Measurements from ENCODE around the gene NUP214. TPM values are rescaled to one million over a fixed set of nuclear protein-coding genes. Genes with fewer than 3 reads are reported as not detected.
"Not testable (repeated sequence)": the region's sequence is repeated elsewhere in the genome, so short reads cannot be mapped to it uniquely, and the experiment has no call there.

NUP214 gene
- total and polyA plus RNA-seq, 7 donors, result 11.8 to 28.1 (median 20.1) TPM

- Histone ChIP-seq H3K4me1 (no peaks in the 10 kb centered on the region), H3K4me3 (no peak overlapping the region), H3K27ac (no peak overlapping the region), H3K9me3 (no peaks in the 10 kb centered on the region), H3K36me3 (ENCODE audit: insufficient read depth in 1 of 2, low read depth in 1 of 2) (no peaks in the 10 kb centered on the region), H3K27me3 (ENCODE audit: insufficient read depth in 3 of 3, low read length in 2 of 3) (peaks cover 0 to 52% (median 15%) of the 10 kb centered on the region in 3 donors)
- intact Hi-C loops (cut with DNase I), result no loop called here
- no peak for TF ChIP-seq CTCF (IDR thresholded peaks at IDR 0.05)
- ATAC-seq, result no peak
- no peak for DNase-seq
- WGBS, 3 donors, result 72 to 87% (median 77%) methylated on average over 8 of the region's 8 CpGs
Measured at GRCh38 chr9:131099102-131099606, 26.2 kb upstream of the NUP214 start.

GRCh38 chr9:131099845-131100244 is 25.5 kb upstream of the NUP214 start:
- H3K36me3 ChIP-seq (ENCODE audit: insufficient read depth in 1 of 2, low read depth in 1 of 2); H3K4me3 ChIP-seq; intact Hi-C loops (cut with DNase I); H3K9me3 ChIP-seq; DNase-seq; ATAC-seq; H3K4me1 ChIP-seq; H3K27ac ChIP-seq: not testable (repeated sequence)
- 90 to 97% (median 94%) methylated on average over 8 of the region's 8 CpGs for WGBS, 3 donors
- H3K27me3 ChIP-seq (ENCODE audit: insufficient read depth in 3 of 3, low read length in 2 of 3), result peaks cover 0 to 45% (median 12%) of the 10 kb centered on the region in 3 donors

- no peak for DNase-seq
- H3K4me3 ChIP-seq, result no peak overlapping the region
- no peaks in the 10 kb centered on the region for H3K36me3 ChIP-seq (ENCODE audit: insufficient read depth in 1 of 2, low read depth in 1 of 2)
- H3K4me1 ChIP-seq, result no peaks in the 10 kb centered on the region
- no peak for ATAC-seq
- intact Hi-C loops (cut with DNase I), result no loop called here
- no peak for TF ChIP-seq CTCF (IDR thresholded peaks at IDR 0.05)
- H3K27me3 ChIP-seq (ENCODE audit: insufficient read depth in 3 of 3, low read length in 2 of 3), result peaks cover 0 to 39% (median 13%) of the 10 kb centered on the region in 3 donors
- H3K9me3 ChIP-seq, result no peaks in the 10 kb centered on the region
- no peak overlapping the region for H3K27ac ChIP-seq
- WGBS, 3 donors, result 87 to 91% (median 88%) methylated on average over 9 of the region's 9 CpGs
Measured at GRCh38 chr9:131100445-131100844, 24.9 kb upstream of the NUP214 start.

- WGBS, 3 donors, result 90% methylated on average over 11 of the region's 11 CpGs
- Histone ChIP-seq H3K27ac (no peak overlapping the region), H3K9me3 (no peaks in the 10 kb centered on the region), H3K36me3 (ENCODE audit: insufficient read depth in 1 of 2, low read depth in 1 of 2) (no peaks in the 10 kb centered on the region), H3K4me1 (no peaks in the 10 kb centered on the region), H3K27me3 (ENCODE audit: insufficient read depth in 3 of 3, low read length in 2 of 3) (peaks cover 0 to 33% (median 11%) of the 10 kb centered on the region in 3 donors), H3K4me3 (no peak overlapping the region)
- no peak for DNase-seq
- ATAC-seq, result no peak
- intact Hi-C loops (cut with DNase I), result no loop called here
- TF ChIP-seq CTCF (IDR thresholded peaks at IDR 0.05), result no peak
Measured at GRCh38 chr9:131101207-131101964, 24.0 kb upstream of the NUP214 start.

GRCh38 chr9:131103024-131103423 is 22.4 kb upstream of the NUP214 start:
- Histone ChIP-seq H3K36me3 (ENCODE audit: insufficient read depth in 1 of 2, low read depth in 1 of 2) (no peaks in the 10 kb centered on the region), H3K9me3 (no peaks in the 10 kb centered on the region), H3K27ac (no peak overlapping the region), H3K4me3 (no peak overlapping the region), H3K4me1 (no peaks in the 10 kb centered on the region), H3K27me3 (ENCODE audit: insufficient read depth in 3 of 3, low read length in 2 of 3) (peaks cover 0 to 18% (median 5%) of the 10 kb centered on the region in 3 donors)
- no peak for DNase-seq
- intact Hi-C loops (cut with DNase I), result no loop called here
- TF ChIP-seq CTCF (IDR thresholded peaks at IDR 0.05), result no peak
- ATAC-seq, result no peak
- 70 to 81% (median 77%) methylated on average over 8 to 9 of the region's 9 CpGs for whole genome bisulfite sequencing, 3 donors
